HEK293T (cell line): ENCODE results near the gene ADGRB3.

Experiments used
- BHLHE40 ChIP-seq: fragments of 450-650 bp; IDR thresholded peaks from 2 replicates; pipeline ENCODE4 v1.6.1; 2016; ENCODE audit warnings: mild to moderate bottlenecking, moderate library complexity, borderline replicate concordance
- CTBP1 ChIP-seq: fragments of 450-650 bp; IDR thresholded peaks from 2 replicates; pipeline ENCODE4 v1.6.1; 2016; ENCODE audit warnings: borderline replicate concordance
- ELF4 ChIP-seq: fragments of 450-650 bp; IDR thresholded peaks from 2 replicates; pipeline ENCODE4 v1.6.1; 2017; ENCODE audit warnings: antibody characterized with exemption
- FOXK2 ChIP-seq: fragments of 450-650 bp; IDR thresholded peaks from 2 replicates; pipeline ENCODE4 v1.6.1; 2016; ENCODE audit warnings: mild to moderate bottlenecking
- FOXM1 ChIP-seq: fragments of 450-650 bp; IDR thresholded peaks from 2 replicates; pipeline ENCODE4 v1.6.1; 2017; ENCODE audit warnings: mild to moderate bottlenecking, borderline replicate concordance
- HDGF ChIP-seq: fragments of 450-650 bp; IDR thresholded peaks from 2 replicates; pipeline ENCODE4 v1.6.1; 2017; ENCODE audit warnings: antibody characterized with exemption, borderline replicate concordance
- LEF1 ChIP-seq: fragments of 450-650 bp; IDR thresholded peaks from 2 replicates; pipeline ENCODE4 v1.6.1; 2017; ENCODE audit warnings: mild to moderate bottlenecking, borderline replicate concordance
- NFRKB ChIP-seq: fragments of 450-650 bp; IDR thresholded peaks from 2 replicates; pipeline ENCODE4 v1.6.1; 2016; ENCODE audit warnings: mild to moderate bottlenecking, moderate library complexity
- SP1 ChIP-seq: fragments of 450-650 bp; IDR thresholded peaks from 2 replicates; pipeline ENCODE4 v1.6.1; 2017
- TARDBP ChIP-seq: fragments of 450-650 bp; IDR thresholded peaks from 2 replicates; pipeline ENCODE4 v1.6.1; 2016
- ZNF384 ChIP-seq: fragments of 450-650 bp; IDR thresholded peaks from 2 replicates; pipeline ENCODE4 v1.6.1; 2016

GRCh38 chr6:68740828-68741500 lies 105.9 kb downstream of the ADGRB3 start:
- TF ChIP-seq SP1, result no peak
- TF ChIP-seq LEF1, result no peak
- no peak for TF ChIP-seq HDGF
- no peak for TF ChIP-seq FOXK2
- TF ChIP-seq TARDBP, result no peak
- no peak for TF ChIP-seq BHLHE40
- TF ChIP-seq ZNF384, result no peak
- TF ChIP-seq FOXM1, result no peak
- TF ChIP-seq CTBP1, result no peak
- TF ChIP-seq ELF4, result no peak
- no peak for TF ChIP-seq NFRKB
